CD4-positive, alpha-beta T cell treated with Interleukin-2 at 100 ng/mL for 4 hours (primary cell): ENCODE data around the gene NEUROG1.

Experiments used
- DNase-seq: peaks from one replicate; pipeline ENCODE4 v3.0.0-alpha.2; 2020; ENCODE audit warnings: low spot score

The NEUROG1 gene

GRCh38 chr5:135564331-135564730 is 28.6 kb upstream of the NEUROG1 start:
- DNase-seq = no peak

DNA sequence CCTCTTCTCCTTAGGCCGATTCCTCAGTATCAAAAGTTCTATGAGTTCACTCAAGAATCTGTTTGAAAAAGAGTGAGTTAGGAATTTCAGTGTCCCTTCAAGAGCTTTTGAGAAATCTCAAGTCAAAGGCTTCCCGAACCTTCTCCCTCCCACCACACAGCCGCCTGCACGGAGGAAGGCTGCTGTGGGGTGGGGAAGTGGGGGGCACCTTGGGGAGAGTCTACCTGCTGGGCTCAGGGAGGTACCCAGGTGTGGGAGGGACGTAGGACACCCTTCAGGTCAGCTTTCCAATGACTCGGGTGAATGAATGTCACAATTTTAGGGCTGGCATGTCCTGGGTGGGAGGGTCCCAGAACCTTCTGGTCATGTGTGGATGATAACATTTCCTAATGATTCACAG is 25.5 kb upstream of the NEUROG1 start:
- DNase-seq = no peak

DNA sequence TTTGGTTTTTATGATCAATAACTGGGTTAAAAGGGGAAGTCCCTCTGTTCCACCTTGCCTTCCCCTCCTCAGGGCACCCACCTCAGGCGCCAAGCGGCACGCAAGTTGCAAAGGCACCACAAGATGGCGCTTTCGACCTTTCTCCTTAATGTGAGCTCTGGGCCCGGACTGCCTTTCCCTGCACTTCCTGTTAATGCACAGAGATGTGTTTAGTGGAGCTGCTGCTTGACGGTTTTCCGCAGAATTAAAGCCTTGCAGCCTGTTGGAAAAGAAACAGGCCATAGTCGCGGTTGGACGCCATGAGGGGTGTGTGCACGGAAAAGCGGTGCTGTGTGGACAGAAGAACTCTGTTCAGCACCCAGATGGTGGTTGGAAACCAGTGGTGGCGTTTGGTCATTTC is 25.1 kb upstream of the NEUROG1 start:
- peak; percentile 49 for DNase-seq

DNA sequence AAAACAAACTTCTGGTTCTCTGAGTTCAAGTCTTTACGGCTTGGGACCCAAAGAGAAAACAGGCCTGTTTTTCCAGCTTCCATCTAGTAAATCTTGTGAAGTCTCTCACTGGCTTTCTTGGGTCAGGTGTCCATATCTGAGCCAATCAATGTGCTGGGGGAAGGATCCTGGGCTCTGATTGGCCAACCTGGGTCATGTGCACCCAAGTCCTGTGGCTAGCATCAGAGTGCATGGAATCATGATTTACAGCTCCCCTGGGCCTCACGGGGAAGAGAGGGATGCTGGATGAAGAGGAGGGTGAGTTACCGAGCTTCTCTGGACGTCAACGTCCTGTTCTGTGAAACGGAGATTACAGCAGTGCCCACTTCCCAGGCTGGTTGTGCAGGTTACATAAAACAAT is 23.6 kb upstream of the NEUROG1 start:
- no peak for DNase-seq

DNA sequence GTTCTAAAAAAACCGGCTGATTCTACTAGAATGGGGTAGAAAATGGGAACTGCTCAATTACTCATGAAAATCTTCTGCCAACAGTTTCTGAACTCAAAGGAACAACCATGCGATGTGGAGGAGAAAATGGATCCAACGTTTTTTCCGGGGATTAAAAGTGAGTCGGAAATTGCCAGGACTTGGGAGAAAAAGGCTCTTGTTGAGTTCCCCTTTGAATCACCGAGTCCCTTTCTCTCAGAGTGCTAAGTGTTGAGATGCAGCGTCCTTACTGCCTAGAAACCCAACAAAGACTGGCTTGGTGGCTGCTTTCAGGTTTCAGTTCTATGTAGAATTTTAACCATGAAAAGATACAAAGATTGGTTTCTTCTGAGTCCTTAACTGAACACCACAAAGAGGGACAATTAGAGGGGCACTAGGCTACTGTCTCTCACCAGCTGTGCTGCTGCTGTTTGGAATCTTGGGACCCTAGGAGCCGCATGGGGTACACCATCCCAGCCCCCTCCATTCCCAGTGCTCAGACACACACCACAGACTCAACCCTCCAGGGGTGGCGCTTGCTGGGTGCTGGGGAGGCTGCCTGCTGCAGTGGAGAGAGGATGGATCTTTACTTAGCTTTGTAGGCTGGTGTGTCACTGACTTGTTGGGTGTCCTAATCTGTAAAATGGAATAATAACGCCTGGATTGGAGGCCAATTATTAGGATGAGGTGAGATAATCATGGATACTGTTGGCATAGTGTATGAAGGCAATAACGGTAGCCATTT is 21.5 kb upstream of the NEUROG1 start:
- no peak for DNase-seq

DNA sequence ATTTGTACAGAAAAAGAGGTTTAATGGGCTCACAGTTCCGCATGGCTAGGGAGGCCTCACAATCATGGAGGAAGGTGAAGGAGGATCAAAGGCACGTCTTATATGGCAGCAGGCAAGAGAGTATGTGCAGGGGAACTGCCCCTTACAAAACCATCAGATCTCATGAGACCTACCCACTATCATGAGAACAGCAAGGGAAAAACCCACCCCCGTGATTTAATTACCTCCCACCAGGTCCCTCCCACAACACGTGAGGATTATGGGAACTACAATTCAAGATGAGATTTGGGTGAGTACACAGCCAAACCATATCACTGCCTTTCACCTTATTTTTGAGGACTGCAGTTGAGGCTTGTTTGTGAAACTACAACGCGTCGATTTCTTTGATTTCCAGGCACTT is 20.9 kb upstream of the NEUROG1 start:
- no peak for DNase-seq

DNA sequence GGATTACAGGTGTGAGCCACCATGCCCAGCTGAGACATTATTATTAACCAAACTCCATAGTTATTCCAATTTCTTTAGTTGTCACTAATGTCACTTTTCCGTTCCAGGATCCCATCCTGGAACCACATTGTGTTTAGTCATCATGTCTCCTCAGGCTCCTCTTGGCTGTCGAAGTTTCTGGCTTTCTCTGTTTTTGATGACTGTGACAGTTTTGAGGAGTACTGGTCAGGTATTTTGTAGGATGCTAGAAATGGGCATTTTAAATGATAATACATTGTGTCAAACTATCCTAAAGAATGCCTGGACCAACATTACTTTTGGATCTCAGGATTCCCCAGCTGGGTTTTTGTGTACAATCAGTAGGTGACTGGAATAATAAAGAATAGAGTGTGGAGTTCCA is 19.8 kb upstream of the NEUROG1 start:
- DNase-seq = no peak

GRCh38 chr5:135553688-135554462 is 18.1 kb upstream of the NEUROG1 start:
- DNase-seq = no peak

- DNase-seq = peak; percentile 53
These were observed 16.1 kb upstream of the NEUROG1 start for GRCh38 chr5:135551593-135552447.

DNA sequence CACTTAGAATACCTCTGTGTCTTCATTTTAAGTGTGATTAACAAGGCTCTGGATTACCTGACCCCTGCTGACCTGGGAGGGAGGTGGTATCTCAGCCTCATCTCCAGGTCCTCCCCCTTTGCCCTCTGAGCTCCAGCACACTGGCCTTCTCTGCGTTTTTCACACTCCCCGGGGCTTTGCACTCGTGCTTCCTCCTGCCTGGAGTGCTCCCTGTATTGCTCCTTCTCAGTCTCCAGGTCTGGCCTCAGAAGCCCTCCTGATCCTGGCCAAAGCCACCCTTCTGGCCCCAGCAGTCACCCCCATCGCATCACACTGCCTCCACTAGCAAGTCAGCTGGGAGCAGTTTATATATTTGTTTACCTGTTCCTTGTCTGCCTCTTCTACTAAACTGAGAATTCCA is 13.6 kb upstream of the NEUROG1 start:
- DNase-seq = no peak

DNA sequence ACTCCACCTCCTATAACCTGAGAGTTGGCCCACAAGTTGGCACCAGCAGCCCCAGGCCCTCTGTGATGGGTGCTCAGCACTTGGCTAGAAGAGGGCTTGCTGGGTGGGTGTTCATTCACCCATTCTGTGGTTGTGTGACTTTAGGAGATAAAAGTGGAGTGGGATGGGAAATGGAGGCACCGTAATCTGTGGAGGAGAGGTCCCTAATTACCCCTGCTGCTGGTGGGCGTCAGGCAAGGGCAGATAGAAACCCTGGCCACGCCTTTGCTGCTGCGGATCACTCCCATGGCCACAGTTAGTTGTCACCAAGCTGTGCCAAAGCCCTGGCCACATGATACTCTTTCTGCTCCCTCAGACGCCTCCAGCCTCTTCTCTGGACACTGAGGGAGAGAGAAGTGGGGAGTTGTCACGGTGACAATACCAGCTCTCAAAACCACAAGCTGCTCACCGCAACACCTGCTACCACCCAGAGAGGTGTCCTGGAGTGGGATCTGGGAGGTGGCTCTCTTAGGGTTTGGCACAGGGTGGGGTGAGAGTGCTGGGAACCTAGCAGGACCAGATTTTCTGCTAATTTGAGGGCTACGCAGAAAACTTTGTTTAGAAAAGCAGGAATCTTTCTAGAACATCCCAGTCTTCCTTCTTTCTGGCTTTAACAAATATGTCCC is 12.0 kb upstream of the NEUROG1 start:
- no peak for DNase-seq

DNA sequence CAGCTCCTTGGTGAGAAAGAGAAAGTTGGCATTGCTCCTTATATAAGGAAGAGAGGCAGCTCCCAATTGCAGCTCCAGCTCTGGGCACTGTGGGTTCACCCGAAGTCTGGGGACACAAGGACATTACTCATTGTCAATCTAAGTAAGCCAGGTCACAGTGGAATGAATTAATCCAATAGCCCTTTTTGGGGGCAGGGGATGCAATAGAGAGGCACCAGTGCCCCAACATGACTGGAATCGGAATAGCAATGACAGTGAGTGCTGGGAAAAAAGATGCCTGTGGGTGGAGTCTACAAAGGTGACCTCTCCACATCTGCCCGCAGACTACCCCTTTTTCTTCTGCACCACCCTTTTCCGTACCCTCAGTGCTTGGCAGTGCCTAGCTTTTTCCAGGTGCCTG is 11.1 kb upstream of the NEUROG1 start:
- DNase-seq = no peak

- no peak for DNase-seq
These were observed 10.3 kb upstream of the NEUROG1 start for GRCh38 chr5:135546101-135546500.

- DNase-seq = no peak
These were observed 9.3 kb upstream of the NEUROG1 start for GRCh38 chr5:135545099-135545498.

- DNase-seq = no peak
These were observed 7.9 kb upstream of the NEUROG1 start for GRCh38 chr5:135543485-135544304.

GRCh38 chr5:135543001-135543484 is 7.3 kb upstream of the NEUROG1 start:
- DNase-seq = no peak

DNA sequence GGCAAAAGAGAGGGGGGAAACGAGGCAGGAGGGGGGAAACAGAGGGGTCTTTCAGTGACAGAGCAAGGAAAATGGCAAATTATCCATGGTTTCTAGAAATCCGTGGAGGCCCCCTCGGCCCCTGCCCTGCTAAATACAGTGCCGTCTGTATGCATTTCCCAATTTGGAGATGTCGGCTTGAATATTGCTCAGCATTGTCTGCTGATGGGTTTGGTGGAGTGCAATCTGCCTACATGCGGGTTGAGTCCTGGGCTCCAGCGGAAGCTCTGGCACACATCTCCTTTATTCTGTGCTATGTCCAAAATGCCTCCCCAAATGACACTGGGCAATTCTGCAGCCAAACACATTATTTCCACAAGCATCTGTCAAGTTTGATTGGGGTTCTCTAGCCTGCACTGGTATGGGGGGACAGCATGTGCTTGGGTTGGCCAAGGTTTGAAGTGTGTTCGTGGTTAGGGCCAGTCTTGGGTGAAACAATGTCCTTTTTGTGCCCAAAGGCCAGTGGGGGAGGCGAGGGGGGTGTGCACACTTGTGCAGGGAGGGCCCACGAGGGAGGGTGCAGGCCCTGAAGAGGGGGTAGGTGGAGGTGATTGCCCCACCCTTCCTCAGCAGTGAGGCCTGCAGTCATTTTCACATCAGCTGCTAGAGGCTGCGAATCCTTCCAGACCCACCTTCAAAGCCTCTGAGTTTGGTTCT is 6.2 kb upstream of the NEUROG1 start:
- DNase-seq = no peak

- DNase-seq = no peak
These were observed 3.8 kb upstream of the NEUROG1 start for GRCh38 chr5:135539430-135540005.

DNA sequence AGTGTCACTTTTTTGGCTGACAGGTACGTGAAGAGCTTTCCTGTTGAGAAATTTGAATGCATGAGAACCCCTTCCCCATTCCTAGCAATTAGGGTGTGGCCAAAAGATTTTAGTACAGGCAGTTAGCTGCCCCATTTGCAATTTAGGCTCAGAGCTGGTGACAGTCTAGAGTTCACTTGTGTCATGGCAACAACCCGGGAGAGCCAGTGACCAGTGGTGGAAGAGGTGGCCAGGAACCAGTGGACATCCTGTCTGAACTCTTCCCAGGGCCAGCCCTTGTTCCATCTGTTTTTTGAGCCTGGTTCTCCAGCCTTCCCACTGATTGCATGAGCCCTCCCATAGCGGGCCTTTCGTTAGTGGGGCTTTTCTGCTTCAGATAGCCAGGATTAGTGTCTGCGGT is 2.5 kb upstream of the NEUROG1 start:
- no peak for DNase-seq

DNA sequence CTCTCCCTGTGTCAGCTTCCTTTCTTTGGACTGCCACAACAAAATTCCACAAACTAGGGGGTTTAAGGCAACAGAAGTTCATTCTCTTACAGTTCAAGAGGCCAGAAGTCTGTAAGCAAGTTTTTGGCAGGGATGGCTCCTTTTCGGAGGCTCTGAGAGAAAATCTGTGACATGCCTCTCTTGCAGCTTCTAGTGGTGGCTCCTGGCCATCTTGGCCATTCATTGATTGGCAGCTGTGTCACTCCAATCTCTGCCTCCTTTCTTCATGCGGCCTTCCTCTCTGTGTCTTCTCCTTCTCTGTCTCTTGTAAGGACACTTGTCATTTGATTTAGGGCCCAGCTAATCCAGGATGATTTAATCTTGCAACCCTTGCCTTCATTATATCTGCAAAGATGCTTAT is 2.0 kb upstream of the NEUROG1 start:
- DNase-seq = no peak
